Colonic mucosa (tissue), 4 donors: ENCODE results near the gene GADD45B. TPM values are rescaled to one million over a fixed set of nuclear protein-coding genes. Genes with fewer than 3 reads are reported as not detected.
"Not testable (repeated sequence)": the region's sequence is repeated elsewhere in the genome, so short reads cannot be mapped to it uniquely, and the experiment has no call there.

Source experiments
- DNase-seq: peaks from one replicate; pipeline ENCODE4 v3.0.0-alpha.2; 2020
- H3K27ac ChIP-seq: fragments of 200-600 bp; one replicate; pipeline ENCODE4 v1.8.0; 2021
- H3K27me3 ChIP-seq: fragments of 200-600 bp; one replicate; pipeline ENCODE4 v1.8.0; 2021
- H3K36me3 ChIP-seq: fragments of 200-600 bp; one replicate; pipeline ENCODE4 v1.8.0; 2021
- H3K4me1 ChIP-seq: fragments of 200-600 bp; one replicate; pipeline ENCODE4 v1.8.0; 2021; ENCODE audit warnings: mild to moderate bottlenecking
- H3K4me3 ChIP-seq: fragments of 200-600 bp; one replicate; pipeline ENCODE4 v1.8.0; 2021
- H3K9ac ChIP-seq, 2 donors: one replicate each; pipeline ENCODE4 v1.7.0; 2013; ENCODE audit warnings: control low read depth in 2 of 2, low read depth in 2 of 2, low read length in 2 of 2
- H3K9me3 ChIP-seq: fragments of 200-600 bp; one replicate; pipeline ENCODE4 v1.8.0; 2021
- intact Hi-C: fragments of 100-400 bp; cut with DNase I; formaldehyde crosslinking; loops from one replicate; pipeline ENCODE4 v1.14.1; 2022
- total RNA-seq, 2 donors: library from RNA; stranded (reverse); fragmentation: NEBNext Ultra II Directional in 1 of 2; extraction: Animal tissue kit (Norgen Biotek cat#: 25700) in 1 of 2; gene quantifications; one replicate each; pipeline ENCODE4 v1.2.1, GENCODE V29; 2021
- TF ChIP-seq, protein P1 (sequence below): fragments of 200-600 bp; IDR thresholded peaks from one replicate; pipeline ENCODE4 v1.8.0; 2022; ENCODE audit warnings: antibody characterized with exemption, mild to moderate bottlenecking
- donor health status: healthy.
- donor health status: DM: no; HTN: no; CAD: no.
- donor health status: DM: no; HTN: no; CAD: no.

GADD45B gene
- total RNA-seq, 2 donors from 2014 or later: 17.5 to 21.6 TPM

GRCh38 chr19:2511991-2512390, 36.1 kb downstream of the GADD45B start:
- H3K36me3 ChIP-seq: no peaks in the 10 kb centered on the region
- no peaks in the 10 kb centered on the region for H3K4me1 ChIP-seq
- no peak for DNase-seq
- no peak overlapping the region for H3K4me3 ChIP-seq
- TF ChIP-seq, protein P1, sequence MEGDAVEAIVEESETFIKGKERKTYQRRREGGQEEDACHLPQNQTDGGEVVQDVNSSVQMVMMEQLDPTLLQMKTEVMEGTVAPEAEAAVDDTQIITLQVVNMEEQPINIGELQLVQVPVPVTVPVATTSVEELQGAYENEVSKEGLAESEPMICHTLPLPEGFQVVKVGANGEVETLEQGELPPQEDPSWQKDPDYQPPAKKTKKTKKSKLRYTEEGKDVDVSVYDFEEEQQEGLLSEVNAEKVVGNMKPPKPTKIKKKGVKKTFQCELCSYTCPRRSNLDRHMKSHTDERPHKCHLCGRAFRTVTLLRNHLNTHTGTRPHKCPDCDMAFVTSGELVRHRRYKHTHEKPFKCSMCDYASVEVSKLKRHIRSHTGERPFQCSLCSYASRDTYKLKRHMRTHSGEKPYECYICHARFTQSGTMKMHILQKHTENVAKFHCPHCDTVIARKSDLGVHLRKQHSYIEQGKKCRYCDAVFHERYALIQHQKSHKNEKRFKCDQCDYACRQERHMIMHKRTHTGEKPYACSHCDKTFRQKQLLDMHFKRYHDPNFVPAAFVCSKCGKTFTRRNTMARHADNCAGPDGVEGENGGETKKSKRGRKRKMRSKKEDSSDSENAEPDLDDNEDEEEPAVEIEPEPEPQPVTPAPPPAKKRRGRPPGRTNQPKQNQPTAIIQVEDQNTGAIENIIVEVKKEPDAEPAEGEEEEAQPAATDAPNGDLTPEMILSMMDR: no peak
- H3K27ac ChIP-seq: no peak overlapping the region
- H3K27me3 ChIP-seq: no peaks in the 10 kb centered on the region
- intact Hi-C loops: no loop called here
- H3K9ac ChIP-seq: no peak overlapping the region
- no peaks in the 10 kb centered on the region for H3K9me3 ChIP-seq

- DNase-seq: no peak
Observed at GRCh38 chr19:2512523-2513431, 36.9 kb downstream of the GADD45B start.

DNA sequence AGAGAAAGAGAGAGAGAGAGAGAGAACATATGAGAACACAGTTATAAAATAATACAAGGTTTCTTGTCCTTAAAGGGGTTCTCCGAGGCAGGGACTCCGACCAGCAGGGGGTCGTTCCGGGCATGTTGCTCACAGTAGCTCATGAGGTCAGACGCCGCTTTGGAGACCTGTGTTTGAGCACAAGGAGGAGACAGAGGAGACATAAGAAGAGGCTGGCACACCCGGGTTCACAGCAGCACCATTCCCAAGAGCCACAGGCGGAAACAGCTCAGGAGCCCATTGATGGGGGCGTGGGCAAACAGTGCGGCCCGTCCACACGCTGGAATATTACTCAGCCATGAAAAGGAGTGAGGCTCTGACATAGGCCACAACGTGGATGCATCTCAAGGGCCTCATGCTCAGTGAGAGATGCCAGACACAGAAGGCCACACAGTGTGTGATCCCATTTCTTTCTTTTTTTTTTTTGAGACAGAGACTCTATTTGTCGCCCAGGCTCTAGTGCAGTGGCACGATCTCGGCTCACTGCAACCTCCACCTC, 39.1 kb downstream of the GADD45B start:
- Histone ChIP-seq H3K9me3 (no peaks in the 10 kb centered on the region), H3K9ac (no peak overlapping the region), H3K27ac (no peak overlapping the region), H3K27me3 (no peaks in the 10 kb centered on the region), H3K4me1 (no peaks in the 10 kb centered on the region), H3K36me3 (no peaks in the 10 kb centered on the region), H3K4me3 (no peak overlapping the region)
- no peak for DNase-seq
- intact Hi-C loops: no loop called here
- TF ChIP-seq, protein P1: no peak

More at GRCh38 chr19:2512523-2513431, 36.9 kb downstream of the GADD45B start:
- intact Hi-C loops: no loop called here
- no peak overlapping the region for H3K27ac ChIP-seq
- no peaks in the 10 kb centered on the region for H3K36me3 ChIP-seq
- H3K9me3 ChIP-seq: no peaks in the 10 kb centered on the region
- TF ChIP-seq, protein P1: no peak
- H3K4me1 ChIP-seq: no peaks in the 10 kb centered on the region
- no peak overlapping the region for H3K4me3 ChIP-seq
- no peak overlapping the region for H3K9ac ChIP-seq
- no peaks in the 10 kb centered on the region for H3K27me3 ChIP-seq

DNA sequence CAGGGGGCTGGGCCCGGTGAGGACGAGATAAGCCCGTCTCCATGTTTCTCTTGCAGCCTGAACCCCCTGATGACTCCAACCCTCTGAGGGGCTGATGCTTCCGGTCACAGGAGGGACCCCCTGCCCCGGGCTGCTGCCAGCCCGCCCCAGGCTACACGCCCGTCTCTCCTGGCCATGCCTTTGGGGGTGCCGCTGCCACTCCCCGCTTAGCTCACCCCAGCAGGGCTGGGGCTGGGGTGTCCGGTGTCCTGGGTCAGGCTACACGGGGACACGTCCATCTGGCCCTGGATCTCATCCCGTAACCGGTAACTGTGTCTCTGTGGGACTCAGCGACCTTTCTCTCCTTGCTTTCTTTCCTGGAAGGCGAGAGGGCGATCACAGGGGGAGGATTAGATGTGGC, 40.8 kb downstream of the GADD45B start:
- DNase-seq: no peak
- H3K9me3 ChIP-seq: no peaks in the 10 kb centered on the region
- no peaks in the 10 kb centered on the region for H3K4me1 ChIP-seq
- intact Hi-C loops: no loop called here
- no peak overlapping the region for H3K27ac ChIP-seq
- TF ChIP-seq, protein P1: no peak
- no peak overlapping the region for H3K4me3 ChIP-seq
- H3K9ac ChIP-seq: no peak overlapping the region
- no peaks in the 10 kb centered on the region for H3K36me3 ChIP-seq
- H3K27me3 ChIP-seq: no peaks in the 10 kb centered on the region

GRCh38 chr19:2517881-2518601, 42.1 kb downstream of the GADD45B start:
- no peak overlapping the region for H3K9ac ChIP-seq
- H3K27ac ChIP-seq: no peak overlapping the region
- no peak overlapping the region for H3K4me3 ChIP-seq
- no peak for DNase-seq
- TF ChIP-seq, protein P1: no peak
- intact Hi-C loops: no loop called here
- no peaks in the 10 kb centered on the region for H3K27me3 ChIP-seq
- no peaks in the 10 kb centered on the region for H3K4me1 ChIP-seq
- no peaks in the 10 kb centered on the region for H3K9me3 ChIP-seq
- no peaks in the 10 kb centered on the region for H3K36me3 ChIP-seq

DNA sequence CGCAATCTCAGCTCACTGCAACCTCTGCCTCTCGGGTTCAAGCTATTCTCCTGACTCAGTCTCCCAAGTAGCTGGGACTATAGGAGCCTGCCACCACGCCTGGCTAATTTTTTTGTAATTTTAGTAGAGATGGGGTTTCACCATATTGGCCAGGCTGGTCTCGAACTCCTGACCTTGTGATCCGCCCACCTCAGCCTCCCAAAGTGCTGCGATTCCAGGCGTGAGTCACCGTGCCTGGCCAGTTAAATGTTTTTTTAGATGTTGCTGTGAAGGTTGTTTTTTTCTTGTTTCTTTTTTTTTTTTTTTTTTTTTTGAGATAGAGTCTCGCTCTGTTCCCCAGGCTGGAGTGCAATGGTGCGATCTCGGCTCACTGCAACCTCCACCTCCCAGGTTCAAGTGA, 42.9 kb downstream of the GADD45B start:
- H3K36me3 ChIP-seq, H3K27ac ChIP-seq, H3K9me3 ChIP-seq, intact Hi-C loops, H3K4me1 ChIP-seq, H3K4me3 ChIP-seq, DNase-seq, H3K9ac ChIP-seq, H3K27me3 ChIP-seq: not testable (repeated sequence)
